HG03039 (cell line): ENCODE measurements around the gene OTOP3.

Source experiments
- ATAC-seq: cut with Tn5 transposase; IDR thresholded peaks from one replicate; pipeline ENCODE4 v1.9.1; 2021; ENCODE audit warnings: mild to moderate bottlenecking, moderate library complexity; ENCODE audit not compliant: unreplicated experiment

The OTOP3 gene

DNA sequence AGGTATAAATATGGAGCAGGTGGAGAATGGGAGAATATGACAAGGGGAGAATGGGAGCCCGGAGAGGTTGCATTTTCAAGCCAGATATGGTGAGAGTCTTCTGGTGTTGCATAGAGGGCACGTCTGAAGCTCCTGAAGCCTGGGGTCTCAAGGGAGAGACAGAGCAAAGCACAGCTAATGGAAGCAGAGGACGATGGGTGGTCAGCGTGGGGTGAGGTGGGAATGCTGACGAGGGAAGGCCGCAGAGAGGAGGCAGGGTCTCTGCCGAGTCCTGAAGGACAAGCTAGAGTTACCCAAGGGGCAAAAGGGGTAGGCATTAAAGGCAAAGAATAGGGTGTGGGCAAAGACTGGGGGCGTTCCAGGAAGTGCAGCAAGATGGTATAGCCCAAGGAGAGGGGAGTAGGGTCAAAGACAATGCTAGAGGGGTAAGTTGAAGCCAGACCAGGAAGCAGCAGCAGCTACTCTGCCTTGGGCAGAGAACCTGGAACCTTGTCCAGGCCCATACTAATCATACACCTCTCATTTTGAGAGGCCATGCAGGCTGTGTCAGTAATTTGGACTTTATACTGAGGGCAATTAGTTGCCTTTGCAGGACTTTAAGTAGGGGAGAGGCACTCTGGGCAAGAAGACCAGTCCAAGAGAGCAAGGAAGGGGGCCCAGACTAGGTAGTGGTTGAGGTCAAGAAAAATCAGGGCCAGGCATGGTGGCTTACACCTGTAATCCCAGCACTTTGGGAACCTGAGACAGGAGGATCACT, 2.7 kb downstream of the OTOP3 start:
- ATAC-seq, result no peak

DNA sequence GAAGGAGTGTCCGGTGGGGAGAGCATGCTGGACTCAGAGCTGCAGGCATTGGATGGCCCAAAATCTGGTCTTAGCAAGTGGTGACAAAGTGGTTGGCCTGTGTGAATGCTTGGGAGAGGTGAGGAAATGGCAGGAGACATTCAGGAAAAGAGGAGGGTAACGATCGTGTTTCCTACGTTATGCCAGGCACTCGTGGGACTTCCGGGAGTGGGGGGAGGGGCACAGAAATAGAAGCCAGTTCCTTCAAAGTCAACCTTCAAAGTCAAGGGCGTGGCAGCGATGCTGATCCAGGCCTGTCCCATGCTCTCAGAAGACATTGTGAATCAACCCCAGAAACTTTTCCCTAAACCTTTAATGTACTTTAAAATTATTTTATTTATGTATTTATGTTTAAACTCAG, 3.8 kb downstream of the OTOP3 start:
- ATAC-seq, result no peak

GRCh38 chr17:74941128-74941725, 5.5 kb downstream of the OTOP3 start:
- ATAC-seq, result no peak

- no peak for ATAC-seq
These were observed 8.3 kb downstream of the OTOP3 start for GRCh38 chr17:74943808-74944522.

DNA sequence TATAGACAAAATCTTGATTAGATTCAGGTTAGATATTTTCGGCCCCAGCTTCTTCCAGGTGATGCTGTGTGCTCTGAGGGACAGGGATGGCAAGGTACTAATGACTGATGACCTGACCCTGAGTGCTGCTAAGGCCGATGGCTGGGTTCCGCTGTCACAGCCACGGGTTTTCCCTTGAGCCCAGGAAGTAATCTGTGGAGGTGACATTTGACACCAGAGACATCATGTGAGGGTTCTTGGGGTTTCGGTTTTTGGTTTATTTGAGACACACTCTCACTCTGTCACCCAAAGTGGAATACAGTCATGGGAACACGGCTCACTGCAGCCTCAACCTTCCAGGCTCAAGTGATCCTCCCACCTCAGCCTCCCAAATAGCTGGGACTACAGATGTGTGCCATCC, 9.8 kb downstream of the OTOP3 start:
- ATAC-seq, result no peak

DNA sequence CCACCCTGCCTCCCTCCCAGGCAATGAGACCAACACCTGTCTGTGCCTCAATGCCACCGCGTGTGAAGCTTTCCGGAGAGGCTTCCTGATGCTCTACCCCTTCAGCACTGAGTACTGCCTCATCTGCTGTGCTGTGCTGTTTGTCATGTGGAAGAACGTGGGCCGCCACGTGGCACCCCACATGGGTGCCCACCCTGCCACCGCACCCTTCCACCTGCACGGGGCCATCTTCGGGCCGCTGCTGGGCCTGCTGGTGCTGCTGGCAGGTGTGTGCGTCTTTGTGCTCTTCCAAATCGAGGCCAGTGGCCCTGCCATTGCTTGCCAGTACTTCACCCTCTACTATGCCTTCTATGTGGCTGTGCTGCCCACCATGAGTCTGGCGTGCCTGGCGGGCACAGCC, 10.9 kb downstream of the OTOP3 start:
- no peak for ATAC-seq

DNA sequence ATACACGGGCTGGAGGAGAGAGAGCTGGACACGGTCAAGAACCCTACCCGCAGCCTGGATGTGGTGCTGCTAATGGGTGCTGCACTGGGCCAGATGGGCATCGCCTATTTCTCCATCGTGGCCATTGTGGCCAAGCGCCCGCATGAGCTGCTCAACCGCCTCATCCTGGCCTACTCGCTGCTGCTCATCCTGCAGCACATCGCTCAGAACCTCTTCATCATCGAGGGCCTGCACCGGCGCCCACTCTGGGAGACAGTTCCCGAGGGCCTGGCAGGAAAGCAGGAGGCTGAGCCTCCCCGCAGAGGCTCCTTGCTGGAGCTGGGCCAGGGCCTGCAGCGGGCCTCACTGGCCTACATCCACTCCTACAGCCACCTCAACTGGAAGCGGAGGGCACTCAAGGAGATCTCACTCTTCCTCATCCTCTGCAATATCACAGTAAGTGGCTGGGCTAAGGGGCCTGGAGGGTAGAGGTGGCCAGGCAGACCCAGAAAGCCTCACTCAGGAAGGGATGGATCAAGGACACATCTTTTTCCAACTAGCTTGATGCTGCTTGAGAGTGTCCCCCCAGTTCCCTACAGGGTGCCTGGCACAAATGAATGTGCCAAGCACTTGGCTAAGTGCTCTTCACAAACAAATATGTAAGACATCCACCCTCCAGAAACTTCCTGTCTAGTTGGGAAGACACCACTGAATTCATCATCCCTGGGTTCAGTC, 11.5 kb downstream of the OTOP3 start:
- ATAC-seq, result no peak

GRCh38 chr17:74949455-74950115, 13.9 kb downstream of the OTOP3 start:
- ATAC-seq, result no peak

DNA sequence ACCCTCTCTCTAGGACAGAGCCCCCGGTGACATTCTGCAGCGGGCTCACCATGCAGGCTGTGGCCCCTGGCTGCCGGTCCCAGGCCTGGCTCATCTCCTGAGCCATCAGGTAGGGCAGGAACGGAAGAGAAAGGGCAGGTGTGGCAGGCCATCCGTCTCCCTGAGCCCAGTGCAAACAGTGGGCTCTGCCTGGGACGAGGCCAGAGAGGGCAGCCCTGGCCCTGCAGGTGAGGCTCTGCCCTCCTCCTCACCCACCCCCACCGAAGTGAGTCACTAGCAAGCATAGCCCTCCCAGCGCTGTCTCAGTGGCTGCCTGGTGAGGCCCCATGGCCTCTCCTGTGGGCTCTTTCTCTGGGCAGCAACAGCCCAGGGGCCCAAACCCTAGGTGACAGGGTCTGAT, 14.5 kb downstream of the OTOP3 start:
- ATAC-seq, result no peak

- ATAC-seq, result no peak
These were observed 15.4 kb downstream of the OTOP3 start for GRCh38 chr17:74951065-74951464.

GRCh38 chr17:74951680-74952421, 16.2 kb downstream of the OTOP3 start:
- ATAC-seq, result no peak

DNA sequence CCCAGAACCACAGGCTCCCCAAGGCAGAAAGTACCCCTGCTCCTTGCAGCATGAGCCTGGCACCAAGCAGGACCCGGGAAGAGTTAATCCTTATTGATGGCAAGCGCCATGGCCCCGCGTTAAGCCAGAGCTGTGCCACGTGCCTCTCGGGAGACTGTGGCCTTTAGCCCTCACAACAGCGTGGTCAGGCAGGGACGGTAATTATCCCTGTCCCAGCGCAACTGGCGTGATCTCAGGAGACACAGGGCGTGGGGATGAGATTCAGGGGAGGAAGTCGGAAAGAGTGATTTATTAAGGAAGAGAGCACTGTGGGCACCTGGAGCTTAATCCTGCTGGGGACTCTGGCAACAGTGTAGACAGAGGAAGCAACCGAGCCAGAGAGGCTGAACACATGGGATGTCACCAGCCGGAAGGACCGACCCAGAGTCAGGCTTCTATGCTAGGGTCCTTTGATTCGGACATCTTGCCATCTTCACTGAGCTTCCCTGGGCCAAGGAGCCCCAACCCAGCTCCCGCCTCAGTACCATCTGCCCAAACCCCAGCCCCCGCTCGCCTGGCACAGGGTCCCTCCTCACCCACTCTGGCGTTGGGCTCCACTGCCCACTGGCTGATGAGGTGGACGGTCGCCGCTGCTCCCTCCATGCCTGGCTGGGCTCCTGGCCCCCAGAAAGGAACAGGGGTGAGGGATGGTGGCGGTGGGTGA, 16.9 kb downstream of the OTOP3 start:
- no peak for ATAC-seq

DNA sequence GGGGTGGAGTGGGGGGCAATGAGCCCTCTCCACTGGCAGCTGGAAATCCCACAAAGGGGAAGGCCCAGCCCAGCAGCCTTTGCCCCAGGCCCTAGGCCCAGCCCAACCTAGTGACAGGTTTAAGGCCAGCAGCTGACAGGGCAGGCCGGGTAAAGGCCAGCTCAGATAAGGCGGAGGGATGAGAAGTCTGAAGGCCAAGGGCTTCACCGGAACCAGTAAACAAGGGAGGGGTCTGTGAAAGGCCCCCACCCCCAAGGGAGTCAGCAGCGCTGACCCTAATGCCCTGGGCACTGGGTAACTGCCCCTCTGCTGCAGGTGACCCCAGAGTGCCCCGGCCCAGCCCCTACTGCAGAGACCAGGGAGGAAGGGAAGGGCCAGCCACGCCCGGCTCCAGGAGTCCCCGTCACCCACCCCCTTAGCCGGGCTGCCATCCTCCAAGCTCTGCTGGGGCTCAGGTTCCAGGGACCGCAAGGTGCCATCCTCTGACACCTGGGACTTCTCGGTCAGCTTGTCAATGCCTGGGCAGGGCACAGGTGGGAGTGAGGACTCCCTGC, 17.5 kb downstream of the OTOP3 start:
- ATAC-seq, result no peak

DNA sequence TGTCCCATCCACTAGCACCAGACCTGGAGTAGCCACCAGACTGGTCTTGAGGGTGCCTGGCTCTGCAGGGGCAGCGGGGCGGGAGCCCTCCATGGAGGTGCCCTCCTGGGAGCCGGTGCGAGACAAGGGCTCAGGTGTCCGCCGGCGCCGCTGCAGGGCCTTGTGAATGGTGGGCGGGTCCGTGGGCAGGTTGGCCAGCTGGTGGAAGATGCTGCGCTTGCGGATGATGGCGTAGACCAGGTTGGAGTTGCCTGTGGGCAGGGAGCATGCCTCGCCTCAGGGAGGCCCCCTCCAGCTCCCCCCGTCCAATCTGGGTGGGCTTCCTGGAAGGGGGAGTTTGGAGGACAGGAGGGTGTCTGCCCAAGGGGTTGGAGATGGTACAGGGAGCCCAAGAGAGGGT, 18.4 kb downstream of the OTOP3 start:
- ATAC-seq, result no peak

- ATAC-seq, result no peak
These were observed 19.1 kb downstream of the OTOP3 start for GRCh38 chr17:74954665-74955421.

DNA sequence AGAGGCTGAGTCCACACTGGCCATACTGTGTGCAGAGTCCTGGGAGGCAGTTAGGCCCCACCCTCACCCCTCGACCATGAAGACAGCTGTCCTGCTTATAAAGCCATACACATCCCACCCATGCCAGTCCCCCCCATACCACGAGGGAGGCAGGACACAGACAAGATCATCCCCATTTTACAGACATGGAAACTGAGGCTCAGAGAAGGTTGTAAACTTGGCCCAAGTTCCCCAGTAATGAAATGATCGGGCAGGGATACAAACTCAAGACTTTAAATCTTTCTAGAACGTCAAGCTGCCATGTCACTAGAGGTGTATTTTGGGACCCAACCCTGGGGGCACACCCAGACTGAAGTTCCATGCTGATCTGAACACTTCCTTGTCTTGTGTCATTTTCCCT, 20.4 kb downstream of the OTOP3 start:
- no peak for ATAC-seq

DNA sequence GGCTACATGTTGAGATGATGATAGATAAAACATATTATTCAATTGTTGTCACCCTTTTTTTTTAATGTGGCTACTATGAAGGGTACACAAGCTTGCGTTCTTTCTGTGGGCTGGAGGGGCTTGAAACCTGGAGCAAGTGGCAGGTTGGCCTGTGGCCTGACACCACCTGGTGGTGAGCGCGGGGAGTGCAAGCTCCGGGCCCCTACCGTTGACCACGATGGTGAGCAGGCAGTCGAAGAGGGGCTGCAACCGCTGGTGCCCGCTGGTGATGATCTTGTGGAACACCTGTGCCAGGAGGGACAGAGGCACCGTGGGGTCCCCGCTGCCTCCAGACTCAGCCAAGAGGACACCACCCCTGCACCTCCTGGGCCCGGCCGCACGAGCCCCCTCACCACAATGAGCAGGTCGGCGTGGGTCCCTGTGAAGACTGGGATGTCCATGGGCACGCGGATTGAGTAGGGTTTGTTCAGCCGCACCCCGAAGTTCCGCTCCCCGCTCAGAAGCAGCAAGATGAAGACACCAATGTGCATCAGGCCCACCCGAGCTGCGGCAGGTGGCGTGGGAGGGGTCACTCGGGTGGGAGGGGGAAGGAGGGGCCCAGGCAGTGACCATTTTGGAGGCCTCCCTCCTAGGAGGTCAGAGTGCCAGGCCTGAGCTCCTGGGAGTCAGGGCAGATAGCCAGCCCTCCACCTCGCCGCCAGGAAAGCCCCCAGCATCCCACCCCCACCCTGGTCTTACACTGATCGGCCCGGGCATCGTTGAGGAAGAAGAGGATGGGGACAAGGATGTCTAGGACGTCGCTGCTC, 22.4 kb downstream of the OTOP3 start:
- ATAC-seq, result no peak
